HepG2 (cell line): ENCODE results near the gene CENPP. TPM values are rescaled to one million over a fixed set of nuclear protein-coding genes. Genes with fewer than 3 reads are reported as not detected.

Experiments used
- ADNP ChIP-seq: sonication (generic); formaldehyde crosslinking; IDR thresholded peaks from 2 replicates; pipeline ENCODE4 v1.4.0; 2020; ENCODE audit warnings: missing genetic modification reagents
- AHR ChIP-seq: IDR thresholded peaks from 2 replicates; pipeline ENCODE4 v1.6.1; 2018; ENCODE audit warnings: missing genetic modification reagents, missing compliant biosample characterization
- CENPX ChIP-seq: sonication (generic); formaldehyde crosslinking; IDR thresholded peaks from 2 replicates; pipeline ENCODE4 v1.9.0; 2021; ENCODE audit warnings: mild to moderate bottlenecking, missing genetic modification reagents, moderate library complexity
- ELF4 ChIP-seq: sonication (generic); formaldehyde crosslinking; IDR thresholded peaks from 2 replicates; pipeline ENCODE4 v1.5.0; 2020; ENCODE audit warnings: missing genetic modification reagents, mild to moderate bottlenecking, moderate library complexity, borderline replicate concordance
- GLI4 ChIP-seq: sonication (generic); formaldehyde crosslinking; IDR thresholded peaks from 2 replicates; pipeline ENCODE4 v1.5.1; 2020; ENCODE audit warnings: missing genetic modification reagents, mild to moderate bottlenecking, moderate library complexity, borderline replicate concordance
- HDAC1 ChIP-seq: sonication (generic); formaldehyde crosslinking; IDR thresholded peaks from 2 replicates; pipeline ENCODE4 v1.5.1; 2020; ENCODE audit warnings: mild to moderate bottlenecking, missing genetic modification reagents
- HDAC6 ChIP-seq: fragments of 200-600 bp; sonication (generic); IDR thresholded peaks from 2 replicates; pipeline ENCODE4 v1.7.0; 2017; ENCODE audit warnings: mild to moderate bottlenecking, antibody characterized with exemption, low read length, low read depth
- KLF6 ChIP-seq: IDR thresholded peaks from 2 replicates; pipeline ENCODE4 v1.8.0; 2016; ENCODE audit warnings: missing biosample characterization, missing genetic modification reagents
- NR2F6 ChIP-seq, 2 experiments: IDR thresholded peaks; 2 replicates each; pipeline ENCODE4 v1.6.1; 2016; ENCODE audit warnings: antibody characterized with exemption in 1 of 2, mild to moderate bottlenecking in 1 of 2
- PHF20 ChIP-seq: sonication (generic); formaldehyde crosslinking; IDR thresholded peaks from 2 replicates; pipeline ENCODE4 v1.5.0; 2020; ENCODE audit warnings: mild to moderate bottlenecking, missing genetic modification reagents
- RARG ChIP-seq: sonication (generic); formaldehyde crosslinking; IDR thresholded peaks from 2 replicates; pipeline ENCODE4 v1.4.0; 2020; ENCODE audit warnings: low read depth, mild to moderate bottlenecking, missing genetic modification reagents
- RCOR2 ChIP-seq: IDR thresholded peaks from 2 replicates; pipeline ENCODE4 v1.6.1; 2016; ENCODE audit warnings: missing biosample characterization, missing genetic modification reagents
- SAFB2 ChIP-seq: sonication (generic); formaldehyde crosslinking; IDR thresholded peaks from 2 replicates; pipeline ENCODE4 v1.5.1; 2020; ENCODE audit warnings: missing genetic modification reagents, low read depth, mild to moderate bottlenecking, borderline replicate concordance
- SIX4 ChIP-seq: sonication (generic); formaldehyde crosslinking; IDR thresholded peaks from 2 replicates; pipeline ENCODE4 v1.4.0; 2020; ENCODE audit warnings: missing genetic modification reagents
- SMC3 ChIP-seq: IDR thresholded peaks from 2 replicates; pipeline ENCODE4 v1.6.1; 2011; ENCODE audit warnings: low read length, improper control_type of control experiment
- SP140L ChIP-seq: sonication (generic); formaldehyde crosslinking; IDR thresholded peaks from 2 replicates; pipeline ENCODE4 v1.4.0; 2020; ENCODE audit warnings: missing genetic modification reagents, borderline replicate concordance
- TBX3 ChIP-seq: fragments of 450-650 bp; IDR thresholded peaks from 2 replicates; pipeline ENCODE4 v1.6.1; 2017; ENCODE audit warnings: antibody characterized with exemption, mild to moderate bottlenecking, inconsistent platforms, borderline replicate concordance
- TCF7 ChIP-seq: sonication (generic); IDR thresholded peaks from 2 replicates; pipeline ENCODE4 v1.6.1; 2016; ENCODE audit warnings: antibody characterized with exemption, low read depth
- TMF1 ChIP-seq: sonication (generic); formaldehyde crosslinking; IDR thresholded peaks from 2 replicates; pipeline ENCODE4 v1.8.1; 2022; ENCODE audit warnings: low read depth, missing genetic modification reagents
- WIZ ChIP-seq: sonication (generic); formaldehyde crosslinking; IDR thresholded peaks from 2 replicates; pipeline ENCODE4 v1.5.1; 2020; ENCODE audit warnings: mild to moderate bottlenecking, missing genetic modification reagents
- ZBTB49 ChIP-seq: sonication (generic); formaldehyde crosslinking; IDR thresholded peaks from 2 replicates; pipeline ENCODE4 v1.4.0; 2020; ENCODE audit warnings: missing genetic modification reagents, borderline replicate concordance
- ZMYM2 ChIP-seq: sonication (generic); formaldehyde crosslinking; IDR thresholded peaks from 2 replicates; pipeline ENCODE4 v1.8.0; 2022; ENCODE audit warnings: mild to moderate bottlenecking, missing genetic modification reagents
- ZNF256 ChIP-seq: sonication (generic); formaldehyde crosslinking; conservative IDR thresholded peaks from 2 replicates; pipeline ENCODE4 v1.4.0; 2020; ENCODE audit warnings: missing genetic modification reagents
- ZNF34 ChIP-seq: sonication (generic); formaldehyde crosslinking; IDR thresholded peaks from 2 replicates; pipeline ENCODE4 v1.4.0; 2020; ENCODE audit warnings: mild to moderate bottlenecking, missing genetic modification reagents, borderline replicate concordance
- ZNF503 ChIP-seq: sonication (generic); formaldehyde crosslinking; IDR thresholded peaks from 2 replicates; pipeline ENCODE4 v1.4.0; 2020; ENCODE audit warnings: missing genetic modification reagents
- ZNF572 ChIP-seq: sonication (generic); formaldehyde crosslinking; IDR thresholded peaks from 2 replicates; pipeline ENCODE4 v1.5.1; 2020; ENCODE audit warnings: mild to moderate bottlenecking, missing genetic modification reagents
- ZNF598 ChIP-seq: sonication (generic); formaldehyde crosslinking; IDR thresholded peaks from 2 replicates; pipeline ENCODE4 v1.5.1; 2020; ENCODE audit warnings: mild to moderate bottlenecking, missing genetic modification reagents, borderline replicate concordance
- ZNF749 ChIP-seq: sonication (generic); formaldehyde crosslinking; IDR thresholded peaks from 2 replicates; pipeline ENCODE4 v1.8.0; 2022; ENCODE audit warnings: mild to moderate bottlenecking, missing genetic modification reagents, moderate library complexity, borderline replicate concordance
- polyA plus RNA-seq, 8 experiments: library from polyadenylated mRNA; depleted of rRNA in 3 of 8; stranded (reverse) in 7 of 8; unstranded in 1 of 8; fragments of >200 nt; fragmentation: Illumina TruSeq in 4 of 8; extraction: Trizol in 4 of 8; gene quantifications; 2 replicates each; pipeline versions ENCODE4 v1.2.1 to v1.2.3, GENCODE V29; 2011 to 2016; ENCODE audit warnings: low read depth in 4 of 8, missing spikeins in 1 of 8, mixed read lengths in 1 of 8; ENCODE audit not compliant: insufficient read depth in 1 of 8
- total RNA-seq, 5 experiments: library from RNA; depleted of rRNA; stranded (reverse); fragments of >200 nt; fragmentation: Illumina TruSeq; extraction: Trizol; gene quantifications; 2 replicates each; pipeline ENCODE4 v1.2.3, GENCODE V29; 2016; ENCODE audit warnings: low read depth in 1 of 5

Gene CENPP
- total and polyA plus RNA-seq, 2 of the 13 experiments (the other 11 are each of a cell fraction or from before 2014, with no cell fraction given): 2.0 to 11.4 TPM

DNA sequence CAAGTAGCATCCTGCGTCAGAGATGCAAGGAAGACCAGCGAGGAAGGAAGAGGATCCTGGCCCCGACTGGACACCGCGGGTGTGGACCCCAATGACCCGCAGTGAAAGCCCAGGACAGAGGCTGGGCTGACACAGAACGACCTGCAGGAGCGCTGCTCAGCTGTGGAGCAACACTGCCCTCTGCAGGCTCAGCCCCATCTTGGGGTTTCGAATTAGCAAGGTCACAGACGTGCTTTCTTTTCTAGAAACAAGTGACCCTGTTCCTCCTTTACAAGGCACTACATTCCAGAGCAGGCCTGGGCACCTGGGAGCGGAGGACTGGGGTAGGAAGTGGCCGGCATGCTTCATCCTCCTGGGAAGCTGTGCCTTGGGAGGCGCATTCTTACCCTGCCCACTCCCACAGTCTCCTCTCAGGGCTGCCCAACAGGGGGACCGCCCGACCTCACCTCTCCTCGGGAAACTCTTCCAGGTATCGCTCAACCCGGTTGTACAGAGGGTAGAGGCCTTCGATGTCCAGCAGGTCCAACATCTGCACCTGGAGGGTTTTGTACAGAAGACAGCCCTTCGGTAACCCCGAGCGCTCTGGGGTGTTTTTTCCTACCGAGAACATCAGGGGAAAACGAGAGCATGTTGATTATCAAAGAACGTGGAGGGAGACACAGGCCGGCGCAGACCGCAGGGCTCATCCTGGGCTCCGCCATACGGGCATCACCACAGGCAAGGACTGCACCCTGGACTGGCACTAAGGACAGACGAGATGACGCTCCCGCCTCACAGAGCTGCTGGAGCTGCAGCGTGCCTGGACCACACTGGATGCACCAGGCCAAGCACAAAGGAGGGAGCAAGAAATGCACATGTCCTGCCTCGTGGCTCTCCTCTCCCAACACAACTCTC lies 309.2 kb downstream of the CENPP start (continued):
- no peak for TF ChIP-seq RCOR2 (CRISPR knock-in tag)
- no peak for TF ChIP-seq SIX4 (CRISPR knock-in tag)
- no peak for TF ChIP-seq TMF1 (CRISPR knock-in tag)
- TF ChIP-seq CENPX (CRISPR knock-in tag): no peak
- no peak for TF ChIP-seq WIZ (CRISPR knock-in tag)
- no peak for TF ChIP-seq HDAC1 (CRISPR knock-in tag)
- no peak for TF ChIP-seq AHR (CRISPR knock-in tag)
- TF ChIP-seq RARG (CRISPR knock-in tag): no peak
- no peak for TF ChIP-seq PHF20 (CRISPR knock-in tag)
- TF ChIP-seq ELF4 (CRISPR knock-in tag): no peak
- TF ChIP-seq ZNF503 (CRISPR knock-in tag): no peak
- no peak for TF ChIP-seq TCF7
- 0 out of 2 replicates have a peak, but pooled peaks have one; percentile 18 for TF ChIP-seq NR2F6 (IDR thresholded peaks at IDR 0.05)
- TF ChIP-seq NR2F6 (CRISPR knock-in tag; IDR thresholded peaks at IDR 0.05): peak; percentile 32; the same call in 1 of the 2 replicates
- TF ChIP-seq SP140L: no peak
- TF ChIP-seq GLI4 (CRISPR knock-in tag): no peak
- peak; percentile 79 for TF ChIP-seq SMC3
- no peak for TF ChIP-seq HDAC6
- TF ChIP-seq KLF6: no peak
- TF ChIP-seq ZNF34: no peak
- no peak for TF ChIP-seq ZBTB49 (CRISPR knock-in tag)
- no peak for TF ChIP-seq ZNF598 (CRISPR knock-in tag)
- TF ChIP-seq ZMYM2 (CRISPR knock-in tag): no peak
- no peak for TF ChIP-seq SAFB2 (CRISPR knock-in tag)
- no peak for TF ChIP-seq TBX3
- no peak for TF ChIP-seq ZNF256 (CRISPR knock-in tag)
- 0 out of 2 replicates have a peak, but pooled peaks have one; percentile 41 for TF ChIP-seq ZNF572
- TF ChIP-seq ADNP (CRISPR knock-in tag): no peak
- TF ChIP-seq ZNF749 (CRISPR knock-in tag): no peak
